Measurements from ENCODE around the gene CDC42.
"Not testable (repeated sequence)": the region's sequence is repeated elsewhere in the genome, so short reads cannot be mapped to it uniquely, and the experiment has no call there.

The CDC42 gene

DNA sequence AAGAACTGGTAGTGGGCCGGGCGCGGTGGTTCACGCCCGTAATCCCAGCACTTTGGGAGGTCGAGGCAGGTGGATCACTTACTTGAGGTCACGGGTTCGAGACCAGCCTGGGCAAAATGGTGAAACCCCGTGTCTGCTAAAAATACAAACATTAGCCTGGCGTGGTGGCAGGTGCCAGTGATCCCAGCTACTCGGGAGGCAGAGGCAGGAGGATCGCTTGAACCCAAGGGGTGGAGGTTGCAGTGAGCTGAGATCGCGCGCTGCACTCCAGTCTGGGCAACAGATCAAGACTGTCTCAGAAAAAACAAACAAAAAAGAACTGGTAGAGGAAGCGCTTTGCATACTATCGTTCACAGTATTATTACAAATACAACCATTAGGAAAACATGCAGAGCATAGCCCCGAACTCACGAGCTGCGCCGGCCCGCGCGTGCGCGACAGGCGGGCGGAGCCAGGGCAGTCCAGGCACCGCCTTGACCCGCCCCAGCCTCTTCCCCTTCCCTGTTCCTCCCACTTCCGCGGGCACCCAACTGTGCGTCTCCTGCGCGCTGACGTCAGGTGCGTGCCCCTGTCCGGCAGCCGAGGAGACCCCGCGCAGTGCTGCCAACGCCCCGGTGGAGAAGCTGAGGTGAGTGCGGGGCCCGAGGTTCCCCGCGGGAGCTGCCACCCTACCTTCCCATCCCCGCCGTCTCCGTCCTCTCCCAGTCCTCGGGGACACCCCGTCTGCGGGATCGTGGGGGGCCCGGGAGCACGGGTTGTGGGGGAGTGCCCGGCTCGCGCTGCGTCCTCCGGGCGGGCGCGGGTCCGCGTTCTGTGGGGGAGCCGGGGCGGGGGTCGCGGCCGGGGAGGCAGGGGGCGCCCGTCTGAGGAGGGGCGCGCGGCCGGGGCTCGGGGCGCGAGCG lies at the start of gene CDC42:
TSS of gene CDC42 (plus strand) at position 595 of the 902 bp plus-strand sequence. CDS start 25,770 bp downstream, outside the sequence.
- peak; percentile 96 for DNase-seq (ENCODE audit: low spot score)

DNA sequence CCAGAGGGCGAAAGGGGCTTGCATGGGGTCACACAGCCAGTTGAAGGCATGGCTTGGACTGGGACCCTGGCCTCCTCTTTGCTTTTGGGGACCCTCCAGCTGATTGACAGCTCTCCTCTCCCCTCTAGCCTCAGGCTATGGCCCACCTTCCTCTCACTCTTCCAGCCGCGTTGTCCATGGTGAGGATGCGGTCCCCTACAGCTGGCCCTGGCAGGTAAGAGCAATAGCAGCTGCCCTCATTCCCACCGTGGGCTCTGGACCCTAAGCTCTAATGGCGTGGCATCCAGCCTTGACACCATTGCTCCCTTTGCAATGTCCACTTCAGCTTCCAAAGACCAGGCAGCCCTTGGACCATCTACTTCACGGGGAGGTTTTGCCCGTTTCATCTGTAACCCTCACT lies 49.6 kb upstream of the CDC42 start:
- DNase-seq (ENCODE audit: low spot score) = not testable (repeated sequence)

DNA sequence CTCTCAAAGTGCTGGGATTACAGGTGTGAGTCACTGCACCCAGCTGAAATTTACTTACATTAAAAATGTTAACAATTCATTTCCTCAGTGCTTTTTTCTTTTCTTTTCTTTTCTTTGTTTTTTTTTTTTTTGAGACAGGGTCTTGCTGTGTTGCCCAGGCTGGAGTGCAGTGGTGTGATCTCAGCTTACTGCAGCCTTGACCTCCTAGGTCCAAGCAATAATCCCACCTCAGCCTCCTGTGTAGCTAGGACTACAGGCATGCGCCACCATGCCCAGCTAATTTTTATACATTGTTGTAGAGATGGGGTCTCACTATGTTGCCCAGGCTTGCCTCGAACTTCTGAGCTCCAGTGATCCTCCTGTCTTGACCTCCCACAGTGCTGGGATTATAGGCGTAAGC lies 48.5 kb upstream of the CDC42 start:
- DNase-seq (ENCODE audit: low spot score) = not testable (repeated sequence)

DNA sequence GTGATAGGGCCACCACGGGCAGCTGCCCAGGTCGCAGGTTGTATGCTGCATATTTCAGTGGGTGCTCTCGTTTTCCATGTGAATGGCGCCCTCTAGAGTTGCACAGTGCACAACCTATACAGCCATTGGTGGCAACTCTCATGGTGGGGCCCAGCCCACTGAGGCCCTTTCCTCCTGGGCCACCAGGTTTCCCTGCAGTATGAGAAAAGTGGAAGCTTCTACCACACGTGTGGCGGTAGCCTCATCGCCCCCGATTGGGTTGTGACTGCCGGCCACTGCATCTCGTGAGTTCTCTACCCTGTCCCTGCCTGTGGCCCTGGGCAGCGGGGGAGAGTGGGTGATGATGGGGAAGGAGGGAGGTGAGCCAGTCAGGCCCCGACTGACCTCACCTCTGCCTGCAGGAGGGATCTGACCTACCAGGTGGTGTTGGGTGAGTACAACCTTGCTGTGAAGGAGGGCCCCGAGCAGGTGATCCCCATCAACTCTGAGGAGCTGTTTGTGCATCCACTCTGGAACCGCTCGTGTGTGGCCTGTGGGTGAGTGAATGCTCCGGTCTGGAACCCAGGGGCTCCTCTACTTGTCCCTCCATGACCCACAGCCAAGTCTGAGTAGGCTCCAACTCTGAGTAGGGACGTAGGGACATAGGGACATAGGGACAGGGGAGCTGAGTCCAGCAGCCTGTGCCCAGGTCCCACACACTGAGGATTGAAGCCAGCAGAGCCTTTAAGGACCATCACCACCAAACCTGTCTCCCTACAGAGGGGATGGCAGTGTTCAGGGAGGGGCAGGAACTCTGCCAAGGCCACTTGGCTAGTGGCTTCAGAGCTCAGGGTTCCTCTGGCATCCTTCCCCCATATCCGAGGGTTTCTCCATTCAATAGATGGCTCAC lies 47.0 kb upstream of the CDC42 start:
- not testable (repeated sequence) for DNase-seq (ENCODE audit: low spot score)

DNA sequence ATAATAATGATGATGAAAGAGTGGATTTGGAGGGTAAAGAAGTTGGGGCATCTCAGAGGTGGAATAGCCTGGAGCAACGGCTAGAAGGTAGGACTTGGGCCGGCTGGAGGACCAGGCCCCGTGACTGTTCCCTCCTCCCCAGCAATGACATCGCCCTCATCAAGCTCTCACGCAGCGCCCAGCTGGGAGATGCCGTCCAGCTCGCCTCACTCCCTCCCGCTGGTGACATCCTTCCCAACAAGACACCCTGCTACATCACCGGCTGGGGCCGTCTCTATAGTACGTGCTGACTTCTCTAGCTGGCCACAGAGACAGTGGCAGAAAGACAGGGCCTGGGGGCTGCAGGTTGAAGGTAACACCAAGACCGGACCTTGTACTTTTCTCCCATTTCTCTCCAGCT lies 45.8 kb upstream of the CDC42 start:
- DNase-seq (ENCODE audit: low spot score) = not testable (repeated sequence)

DNA sequence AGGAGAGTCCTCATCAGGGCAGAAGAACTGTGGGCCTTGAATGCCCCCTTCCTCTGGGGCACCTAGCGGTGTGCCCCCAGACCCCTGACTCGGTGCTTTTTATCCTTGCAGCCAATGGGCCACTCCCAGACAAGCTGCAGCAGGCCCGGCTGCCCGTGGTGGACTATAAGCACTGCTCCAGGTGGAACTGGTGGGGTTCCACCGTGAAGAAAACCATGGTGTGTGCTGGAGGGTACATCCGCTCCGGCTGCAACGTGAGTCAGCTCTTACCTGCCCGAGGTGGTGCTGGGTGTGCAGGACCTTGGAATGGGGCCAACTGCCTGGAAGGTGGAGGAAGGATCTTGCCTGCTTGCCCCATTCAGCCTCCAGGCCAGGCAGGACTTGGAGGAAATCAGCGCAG lies 45.2 kb upstream of the CDC42 start:
- DNase-seq (ENCODE audit: low spot score) = not testable (repeated sequence)

DNA sequence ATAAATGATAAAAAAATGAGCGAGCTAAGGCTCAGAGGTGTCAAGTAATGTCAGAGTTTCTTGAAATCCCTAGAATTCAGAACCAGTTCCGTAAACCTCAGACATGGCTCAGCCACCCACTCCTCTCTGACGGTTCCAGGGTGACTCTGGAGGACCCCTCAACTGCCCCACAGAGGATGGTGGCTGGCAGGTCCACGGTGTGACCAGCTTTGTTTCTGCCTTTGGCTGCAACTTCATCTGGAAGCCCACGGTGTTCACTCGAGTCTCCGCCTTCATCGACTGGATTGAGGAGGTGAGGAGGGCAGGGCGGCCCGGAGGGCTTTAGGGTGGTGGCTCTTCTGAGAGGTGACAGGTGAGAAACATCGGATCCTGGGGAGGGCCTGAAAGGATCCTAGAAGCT lies 42.9 kb upstream of the CDC42 start:
- not testable (repeated sequence) for DNase-seq (ENCODE audit: low spot score)

DNA sequence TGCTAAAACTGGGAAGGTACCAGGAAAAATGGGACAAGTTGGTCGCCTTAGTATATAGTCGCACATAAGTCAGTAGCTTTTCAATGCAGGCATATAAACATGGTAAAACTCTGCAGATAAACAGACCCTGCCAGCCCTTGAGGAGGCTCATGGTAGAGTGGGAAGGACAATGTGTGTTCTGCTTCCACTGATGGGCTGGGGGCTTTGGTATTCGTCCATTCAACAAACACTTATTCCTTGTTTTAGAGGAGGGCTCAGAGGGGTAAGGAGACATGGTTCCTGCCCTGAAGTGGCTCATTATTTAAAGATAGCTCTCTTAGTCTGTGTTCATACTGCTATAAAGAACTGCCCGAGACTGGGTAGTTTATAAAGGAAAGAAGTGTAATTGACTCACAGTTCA lies 39.8 kb upstream of the CDC42 start:
- not testable (repeated sequence) for DNase-seq (ENCODE audit: low spot score)

DNA sequence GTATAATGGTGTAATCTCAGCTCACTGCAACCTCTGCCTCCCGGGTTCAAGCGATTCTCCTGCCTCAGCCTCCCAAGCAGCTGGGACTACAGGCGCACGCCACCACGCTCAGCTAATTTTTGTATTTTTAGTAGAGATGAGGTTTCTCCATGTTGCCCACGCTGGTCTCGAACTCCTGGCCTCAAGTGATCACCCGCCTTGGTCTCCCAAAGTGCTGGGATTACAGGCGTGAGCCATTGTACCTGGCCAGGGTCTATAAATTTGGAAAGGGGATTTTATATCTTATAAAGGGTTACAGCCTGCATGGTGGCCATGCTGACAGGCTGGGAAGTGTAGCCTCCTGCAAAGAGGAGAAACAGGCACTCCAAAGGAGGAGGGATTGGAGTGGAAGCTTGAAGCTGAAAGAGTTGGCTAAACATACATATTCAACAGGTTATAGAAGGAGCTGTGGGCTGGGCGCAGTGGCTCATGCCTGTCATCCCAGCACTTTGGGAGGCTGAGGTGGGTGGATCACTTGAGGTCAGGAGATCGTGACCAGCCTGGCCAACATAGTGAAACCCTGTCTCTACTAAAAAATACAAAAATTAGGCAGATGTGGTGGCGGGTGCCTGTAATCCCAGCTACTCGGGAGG lies 37.8 kb upstream of the CDC42 start:
- not testable (repeated sequence) for DNase-seq (ENCODE audit: low spot score)

DNA sequence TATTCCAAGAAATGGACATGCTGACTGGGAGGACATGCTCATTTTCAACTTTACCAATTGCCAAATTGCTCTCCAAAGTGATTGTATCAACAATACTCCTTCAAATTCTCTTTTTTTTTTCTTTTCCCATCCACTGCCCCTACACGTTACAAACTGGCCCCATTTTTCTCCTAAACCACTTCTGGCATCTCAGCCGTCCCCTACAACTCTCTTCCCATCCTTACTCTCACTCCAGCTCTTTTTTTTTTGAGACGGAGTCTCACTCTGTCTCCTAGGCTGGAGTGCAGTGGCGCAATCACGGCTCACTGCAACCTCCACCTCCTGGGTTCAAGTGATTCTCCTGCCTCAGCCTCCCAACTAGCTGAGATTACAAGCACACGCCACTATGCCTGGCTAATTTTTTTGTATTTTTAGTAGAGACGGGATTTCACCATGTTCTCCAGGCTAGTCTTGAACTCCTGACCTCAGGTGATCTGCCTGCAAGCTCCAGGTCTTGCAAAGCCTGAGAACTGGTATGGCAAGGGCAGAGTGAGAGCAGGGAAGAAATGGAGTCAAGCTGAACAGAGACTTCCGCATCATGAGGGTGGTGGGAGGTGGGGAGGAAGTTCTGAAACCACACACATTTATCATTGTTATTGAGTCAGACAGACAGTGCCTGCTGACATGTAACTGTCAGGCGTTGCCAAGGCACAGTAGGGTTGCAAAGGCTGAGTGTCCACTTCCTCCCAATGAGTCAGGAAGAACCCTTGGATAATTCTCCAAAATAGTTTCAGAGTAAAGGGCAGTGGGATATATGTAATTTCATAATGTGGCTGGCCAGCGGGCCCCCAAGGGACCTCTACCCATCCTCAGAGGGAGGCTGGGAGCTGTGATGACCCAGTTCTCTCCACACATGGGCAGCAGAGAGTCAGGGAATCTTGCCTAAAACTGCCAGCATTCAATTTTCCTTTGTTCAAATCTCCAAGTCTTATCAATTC lies 33.6 kb upstream of the CDC42 start:
- peak; percentile 20 for DNase-seq (ENCODE audit: low spot score)

DNA sequence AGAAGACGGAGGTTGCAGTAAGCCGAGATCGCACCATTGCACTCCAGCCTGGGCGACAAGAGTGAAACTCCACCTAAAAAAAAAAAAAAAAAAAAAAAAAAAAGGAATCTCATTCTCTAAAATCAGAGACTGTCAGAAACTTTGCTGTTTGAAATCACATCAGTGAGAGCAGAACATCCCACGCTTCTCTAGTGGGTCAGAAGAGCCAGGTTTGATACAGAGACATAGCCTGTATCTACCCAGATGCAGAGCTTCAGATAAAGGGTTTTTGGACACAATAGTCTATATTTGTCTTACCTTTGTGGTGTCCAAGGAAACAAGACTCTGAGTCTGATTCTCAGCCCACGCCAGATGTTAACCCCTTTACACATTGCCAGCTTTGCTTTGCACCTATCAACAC lies 31.4 kb upstream of the CDC42 start:
- no peak for DNase-seq (ENCODE audit: low spot score)

DNA sequence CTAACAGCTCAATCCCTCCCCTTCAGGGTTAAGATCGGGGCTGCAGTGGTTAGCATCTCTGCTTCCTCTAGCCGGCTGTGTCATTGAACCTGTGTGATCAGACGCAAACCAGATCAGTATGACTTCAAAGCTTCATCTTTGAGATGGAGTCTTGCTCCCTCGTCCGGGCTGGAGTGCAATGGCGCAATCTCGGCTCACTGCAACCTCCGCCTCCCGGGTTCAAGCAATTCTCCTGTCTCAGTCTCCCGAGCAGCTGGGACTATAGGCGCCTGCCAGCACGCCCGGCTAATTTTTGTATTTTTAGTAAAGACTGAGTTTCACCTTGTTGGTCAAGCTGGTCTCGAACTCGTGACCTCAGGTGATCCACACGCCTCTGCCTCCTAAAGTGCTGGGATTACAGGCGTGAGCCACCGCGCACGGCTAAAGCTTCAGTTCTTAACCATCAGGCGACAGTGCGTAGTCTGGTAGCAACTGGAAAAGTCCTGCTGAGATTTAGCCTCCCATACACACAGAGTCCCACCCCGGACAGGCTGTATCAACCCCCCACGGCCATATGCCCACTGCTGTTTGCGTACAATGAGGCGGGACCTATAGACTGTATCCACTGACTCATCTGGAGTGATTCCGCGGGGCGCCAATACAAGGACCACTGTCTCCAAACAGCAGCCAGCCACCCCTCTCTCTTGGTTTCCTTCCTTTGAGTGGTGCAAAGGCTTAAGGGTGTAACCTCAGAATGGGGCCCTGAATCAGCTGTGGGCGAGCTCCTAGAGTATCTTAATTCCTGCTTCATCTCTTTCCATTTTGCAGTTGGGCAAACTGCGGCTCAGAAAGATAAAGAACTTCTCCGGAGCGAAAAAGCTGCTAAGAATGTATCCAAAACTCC lies 27.8 kb upstream of the CDC42 start:
- peak; percentile 68 for DNase-seq (ENCODE audit: low spot score)

DNA sequence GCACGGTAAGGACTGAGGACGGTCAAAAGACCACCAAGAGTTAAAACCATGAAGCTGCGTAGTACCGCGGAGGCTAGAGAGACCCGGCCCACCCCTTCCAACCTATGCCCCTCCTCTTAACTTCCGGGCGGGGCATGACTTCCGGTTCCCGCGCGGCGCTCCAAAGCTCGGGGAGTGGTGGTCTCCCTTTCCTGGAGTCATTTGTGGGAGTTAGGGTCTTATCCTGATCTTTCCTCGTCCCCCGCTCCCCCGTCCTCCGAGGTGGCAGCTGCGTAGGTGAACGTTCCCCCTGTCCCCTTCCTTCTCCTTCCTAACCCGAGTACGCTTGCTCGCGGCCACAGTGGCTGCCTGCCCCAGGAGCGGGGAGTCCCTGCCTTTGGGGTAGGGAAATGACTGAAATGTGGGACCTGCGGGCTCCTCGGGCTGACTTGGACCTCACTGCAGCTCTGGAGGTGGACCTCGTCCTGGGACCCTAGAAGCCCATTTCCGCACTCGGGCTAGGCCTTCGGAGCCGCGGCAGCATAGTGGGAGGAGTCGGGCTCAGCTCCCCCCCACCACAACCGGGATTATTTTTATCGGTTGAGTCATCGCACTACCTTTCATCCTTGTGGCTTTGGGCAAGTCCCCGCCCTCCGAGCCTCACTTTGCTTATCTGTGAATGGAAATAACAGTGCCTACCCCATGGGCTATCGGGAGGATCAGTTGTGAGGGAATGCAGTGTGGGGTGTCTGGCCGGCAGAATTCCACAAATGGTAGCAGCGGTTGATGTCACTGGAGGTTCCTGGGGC lies 26.9 kb upstream of the CDC42 start:
- DNase-seq (ENCODE audit: low spot score) = peak; percentile 87

DNA sequence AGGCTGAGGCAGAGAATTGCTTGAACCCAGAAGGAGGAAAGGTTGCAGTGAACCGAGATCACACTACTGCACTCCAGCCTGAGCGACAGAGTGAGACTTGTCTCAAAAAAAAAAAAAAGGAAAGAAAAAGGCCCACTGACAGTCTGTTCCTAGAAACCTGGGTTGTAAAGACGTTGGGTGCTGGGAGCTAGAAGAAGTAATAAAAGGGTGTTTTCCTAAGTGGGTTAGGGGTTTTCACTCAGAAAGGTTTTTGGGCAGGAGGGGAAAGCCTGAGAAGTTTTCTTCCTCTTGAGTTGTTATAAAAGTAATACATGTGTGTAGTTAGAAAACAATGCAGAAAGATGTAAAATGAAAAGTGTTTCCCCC lies 25.6 kb upstream of the CDC42 start:
- DNase-seq (ENCODE audit: low spot score) = no peak

DNA sequence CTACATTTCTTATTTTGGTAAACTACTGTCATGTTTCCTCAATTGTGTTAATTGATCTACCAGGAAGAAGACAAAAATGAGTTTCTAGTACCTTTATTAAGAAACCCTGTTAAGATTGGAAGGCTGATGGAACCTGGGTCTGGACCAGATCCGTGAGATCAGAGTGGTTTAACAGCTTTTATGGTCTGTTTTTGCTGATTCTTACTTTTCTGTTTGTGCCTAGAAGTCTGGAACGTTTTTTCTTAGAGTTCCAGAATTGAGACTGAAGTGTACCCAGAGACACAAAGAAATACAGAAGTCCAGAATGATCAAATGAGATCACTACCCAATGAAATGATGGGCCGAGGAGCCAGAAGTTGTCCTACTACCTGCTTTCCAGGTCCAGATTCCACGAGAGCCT lies 22.5 kb upstream of the CDC42 start:
- DNase-seq (ENCODE audit: low spot score) = no peak

DNA sequence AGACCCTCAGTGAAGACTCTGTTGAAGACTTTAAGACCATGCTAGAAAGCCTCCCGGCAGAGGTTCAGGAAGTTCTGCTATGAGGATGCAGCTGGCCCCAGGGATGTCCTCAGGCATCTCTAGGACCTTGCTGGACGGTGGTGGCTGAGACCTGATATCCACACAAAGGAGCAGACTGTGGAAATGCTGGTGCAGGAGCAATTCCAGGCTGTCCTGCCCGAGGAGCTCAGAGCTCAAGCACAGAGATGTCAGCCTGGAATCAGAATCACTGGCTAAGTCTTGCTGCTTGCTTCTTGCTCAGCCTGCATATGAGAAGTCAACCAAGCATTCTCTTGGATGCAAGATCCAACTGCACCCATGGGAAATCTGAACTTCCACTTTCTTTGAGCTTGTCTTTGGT lies 22.0 kb upstream of the CDC42 start:
- DNase-seq (ENCODE audit: low spot score) = no peak

DNA sequence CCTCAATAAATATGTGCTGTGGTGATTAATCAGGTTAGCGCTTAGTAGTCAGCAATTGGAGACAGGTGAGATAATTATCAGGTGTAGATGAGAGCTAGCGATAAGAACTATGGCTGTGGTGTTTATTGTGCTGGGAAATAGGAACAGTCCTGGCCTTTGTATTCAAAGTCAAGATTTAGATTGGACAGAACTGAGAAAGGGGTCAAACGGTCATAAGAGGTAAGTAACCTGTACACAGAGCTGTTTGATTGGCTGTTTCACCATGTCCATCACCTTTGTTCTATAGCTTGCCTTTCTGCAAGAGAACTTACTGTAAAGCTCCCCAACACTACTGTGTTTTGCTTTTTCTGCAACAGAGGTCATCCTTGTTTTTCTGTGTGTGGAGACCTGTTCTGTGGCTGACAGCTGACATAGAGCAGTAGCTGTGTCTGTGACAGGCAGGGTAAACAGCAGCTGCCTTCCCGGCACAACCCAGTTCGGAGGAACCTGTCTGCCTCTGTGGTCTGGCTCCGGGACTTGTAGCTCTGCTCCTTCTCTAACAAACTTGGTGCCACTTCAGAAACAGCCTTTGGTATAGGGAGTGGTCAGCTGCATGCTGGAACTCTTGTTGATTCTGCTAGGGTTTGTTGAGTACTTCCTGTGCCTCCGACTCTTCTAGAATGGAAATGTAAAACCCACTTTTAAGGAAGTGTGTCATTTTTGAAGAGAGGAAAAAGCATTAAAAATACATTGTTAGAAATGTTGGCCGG lies 21.1 kb upstream of the CDC42 start:
- DNase-seq (ENCODE audit: low spot score) = no peak

DNA sequence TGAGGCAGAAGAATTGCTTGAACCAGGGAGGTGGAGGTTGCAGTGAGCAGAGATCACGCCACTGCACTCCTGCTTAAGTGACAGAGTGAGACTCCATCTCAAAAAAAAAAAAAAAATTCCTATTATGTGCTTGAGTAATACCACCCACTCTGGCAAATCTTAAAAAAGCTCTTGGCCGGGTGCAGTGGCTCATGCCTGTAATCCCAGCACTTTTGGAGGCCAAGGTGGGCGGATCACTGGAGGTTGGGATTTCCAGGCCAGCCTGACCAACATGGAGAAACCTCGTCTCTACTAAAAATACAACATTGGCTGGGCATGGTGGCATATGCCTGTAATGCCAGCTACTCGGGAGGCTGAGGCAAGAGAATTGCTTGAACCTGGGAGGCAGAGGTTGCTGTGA lies 17.7 kb upstream of the CDC42 start:
- not testable (repeated sequence) for DNase-seq (ENCODE audit: low spot score)

DNA sequence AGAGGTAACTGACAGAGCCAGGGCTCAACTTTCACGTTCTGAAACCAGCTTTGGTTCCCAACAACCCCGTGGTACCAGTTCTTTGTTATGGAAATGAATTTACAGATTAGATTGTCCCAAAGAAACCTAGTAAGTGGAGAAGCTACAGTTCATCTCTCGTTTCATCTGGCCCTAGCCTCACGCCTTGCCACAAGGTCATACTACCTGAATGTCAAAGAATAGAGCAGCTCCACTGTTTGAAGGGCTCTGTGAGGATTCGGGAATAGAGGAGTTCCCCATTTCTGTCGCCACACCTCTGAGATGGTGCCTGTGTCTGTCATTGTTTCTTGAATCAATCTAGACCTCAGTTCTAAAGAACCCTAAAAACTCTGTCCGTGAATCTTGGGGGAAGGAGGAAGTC lies 15.0 kb upstream of the CDC42 start:
- no peak for DNase-seq (ENCODE audit: low spot score)

Data from germinal center (tissue), 1 donor.